ENCODE measurements around the gene GRAMD4.
"Not testable (repeated sequence)": the region's sequence is repeated elsewhere in the genome, so short reads cannot be mapped to it uniquely, and the experiment has no call there.

GRAMD4 gene

DNA sequence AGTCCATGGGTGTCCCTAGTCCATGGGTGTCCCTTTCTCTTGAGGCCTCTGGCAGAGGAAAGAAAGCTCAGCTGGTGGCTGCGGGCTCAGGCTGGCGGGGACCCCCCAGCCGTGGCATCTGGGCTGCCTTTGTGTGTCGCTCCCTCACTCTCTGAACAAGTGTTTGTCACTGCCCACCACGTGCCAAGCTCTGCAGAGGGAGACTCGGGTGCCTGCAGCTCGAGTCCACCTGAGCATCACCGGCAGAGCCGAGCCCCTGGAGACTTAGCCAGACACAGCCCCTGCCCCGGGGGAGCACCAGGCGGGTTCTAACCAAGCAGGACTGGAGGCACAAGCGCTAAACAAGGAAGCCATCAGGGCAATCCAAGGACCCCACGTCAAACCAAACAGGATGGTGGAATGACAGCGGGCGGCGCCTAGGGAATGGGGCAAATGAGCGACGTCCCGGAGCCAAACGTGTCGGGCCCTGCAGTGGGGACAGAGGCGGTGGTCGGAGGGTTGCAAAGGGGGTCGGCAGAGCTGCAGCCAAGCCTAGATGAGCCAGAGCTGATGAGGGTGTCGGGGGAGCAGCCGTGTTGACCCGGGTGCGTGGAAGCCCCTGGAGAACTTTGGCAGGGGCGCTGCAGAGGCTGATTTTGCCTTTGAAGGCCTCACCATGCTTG lies 2.1 kb upstream of the GRAMD4 start:
- in situ Hi-C loops (cut with HindIII; ENCODE audit: low pct_ligation_motif_present, low sequenced_read_pairs): no loop called here
- DNase-seq: no peak
- Histone ChIP-seq H3K4me3 (ENCODE audit: low read depth, low read length) (no peak overlapping the region), H3K36me3 (replicated peaks) (no peaks in the 10 kb centered on the region), H3K27ac (no peak overlapping the region), H3K27me3 (replicated peaks) (no peaks in the 10 kb centered on the region)
- no peak for TF ChIP-seq CTCF (IDR thresholded peaks at IDR 0.05; ENCODE audit: low read depth, low read length, missing control alignments)

- in situ Hi-C loops (cut with HindIII; ENCODE audit: low pct_ligation_motif_present, low sequenced_read_pairs): no loop called here
- Histone ChIP-seq H3K4me3 (ENCODE audit: low read depth, low read length) (no peak overlapping the region), H3K27ac (no peak overlapping the region), H3K27me3 (replicated peaks) (no peaks in the 10 kb centered on the region), H3K36me3 (replicated peaks) (no peaks in the 10 kb centered on the region)
- no peak for TF ChIP-seq CTCF (IDR thresholded peaks at IDR 0.05; ENCODE audit: low read depth, low read length, missing control alignments)
- no peak for DNase-seq
These were observed 1.5 kb upstream of the GRAMD4 start for GRCh38 chr22:46618667-46619066.

- Histone ChIP-seq H3K27me3 (replicated peaks) (no peaks in the 10 kb centered on the region), H3K4me3 (ENCODE audit: low read depth, low read length) (no peak overlapping the region), H3K36me3 (replicated peaks) (no peaks in the 10 kb centered on the region), H3K27ac (no peak overlapping the region)
- no peak for TF ChIP-seq CTCF (IDR thresholded peaks at IDR 0.05; ENCODE audit: low read depth, low read length, missing control alignments)
- DNase-seq: no peak
- in situ Hi-C loops (cut with HindIII; ENCODE audit: low pct_ligation_motif_present, low sequenced_read_pairs): no loop called here
These were observed 851 bp upstream of the GRAMD4 start for GRCh38 chr22:46619240-46619829.

- no peak for DNase-seq
- H3K27ac ChIP-seq: no peak overlapping the region
- H3K36me3 ChIP-seq (replicated peaks): no peaks in the 10 kb centered on the region
- H3K4me3 ChIP-seq (ENCODE audit: low read depth, low read length): no peak overlapping the region
- TF ChIP-seq CTCF (IDR thresholded peaks at IDR 0.05; ENCODE audit: low read depth, low read length, missing control alignments): no peak
- H3K27me3 ChIP-seq (replicated peaks): no peaks in the 10 kb centered on the region
- in situ Hi-C loops (cut with HindIII; ENCODE audit: low pct_ligation_motif_present, low sequenced_read_pairs): no loop called here
These were observed 529 bp downstream of the GRAMD4 start for GRCh38 chr22:46620588-46621242.

DNA sequence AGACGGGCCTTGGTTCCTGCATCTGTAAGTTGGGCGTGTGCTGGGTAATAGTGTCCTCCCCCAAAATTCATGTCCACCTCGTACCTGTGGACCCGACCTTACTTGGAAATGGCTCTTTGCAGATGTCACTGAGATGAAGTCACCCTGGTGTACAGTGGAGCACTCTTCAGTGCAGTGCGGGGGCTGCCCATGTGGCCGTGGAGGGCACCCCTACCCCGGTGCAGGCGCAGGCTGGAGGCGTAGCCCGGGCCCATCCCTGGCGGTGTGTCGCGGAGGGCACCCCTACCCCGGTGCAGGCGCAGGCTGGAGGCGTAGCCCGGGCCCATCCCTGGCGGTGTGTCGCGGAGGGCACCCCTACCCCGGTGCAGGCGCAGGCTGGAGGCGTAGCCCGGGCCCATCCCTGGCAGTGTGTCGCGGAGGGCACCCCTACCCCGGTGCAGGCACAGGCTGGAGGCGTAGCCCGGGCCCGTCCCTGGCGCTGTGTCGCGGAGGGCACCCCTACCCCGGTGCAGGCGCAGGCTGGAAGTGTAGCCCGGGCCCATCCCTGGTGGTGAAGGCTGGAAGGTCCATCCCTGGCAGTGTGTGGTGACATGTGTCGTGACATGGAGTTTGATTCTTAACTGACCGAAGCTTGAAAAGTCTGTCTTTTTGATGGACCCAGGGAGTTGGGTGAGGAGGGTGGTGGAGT lies 1.2 kb downstream of the GRAMD4 start:
- H3K27ac ChIP-seq; H3K36me3 ChIP-seq (replicated peaks); DNase-seq; H3K4me3 ChIP-seq (ENCODE audit: low read depth, low read length); in situ Hi-C loops (cut with HindIII; ENCODE audit: low pct_ligation_motif_present, low sequenced_read_pairs); H3K27me3 ChIP-seq (replicated peaks): not testable (repeated sequence)

- TF ChIP-seq CTCF (IDR thresholded peaks at IDR 0.05; ENCODE audit: low read depth, low read length, missing control alignments): no peak
- no peak for DNase-seq
- H3K27ac ChIP-seq: no peak overlapping the region
- in situ Hi-C loops (cut with HindIII; ENCODE audit: low pct_ligation_motif_present, low sequenced_read_pairs): no loop called here
- H3K4me3 ChIP-seq (ENCODE audit: low read depth, low read length): no peak overlapping the region
- H3K36me3 ChIP-seq (replicated peaks): no peaks in the 10 kb centered on the region
- no peaks in the 10 kb centered on the region for H3K27me3 ChIP-seq (replicated peaks)
These were observed 1.9 kb downstream of the GRAMD4 start for GRCh38 chr22:46622081-46622521.

Measured in brain microvascular endothelial cell (primary cell).